Stimulated activated CD8-positive, alpha-beta memory T cell treated with anti-CD3 and anti-CD28 coated beads, Interleukin-7, amount 100 ng/mL, for 24 hours (primary cell): ENCODE measurements around the gene OR51I2.

Source experiments
- DNase-seq: peaks from one replicate; pipeline ENCODE4 v3.0.0-alpha.2; 2020; ENCODE audit warnings: low read depth

OR51I2 gene

GRCh38 chr11:5449023-5449422 lies at the start of gene OR51I2:
TSS of gene OR51I2 (plus strand) at chr11:5449323. CDS start at chr11:5453489, 4,166 bp downstream.
- no peak for DNase-seq

DNA sequence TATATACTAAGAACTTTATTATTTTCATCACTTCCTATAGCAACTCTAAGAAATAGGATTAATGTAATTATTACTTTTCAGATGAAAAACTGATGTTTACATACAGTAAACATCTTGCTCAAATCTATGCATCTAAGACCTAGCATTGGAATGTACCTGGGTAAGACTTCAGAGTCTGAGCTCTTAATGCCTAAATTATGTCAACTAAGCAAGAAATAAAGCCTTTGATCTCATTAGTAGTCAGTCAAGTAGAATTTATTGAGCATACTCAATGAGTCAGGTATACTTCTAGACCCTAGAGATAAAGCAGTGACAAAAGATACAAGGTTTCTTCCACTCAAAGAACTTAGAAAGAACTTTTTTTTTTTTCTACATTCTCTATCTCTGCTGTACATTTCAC lies 44.0 kb upstream of the OR51I2 start:
- no peak for DNase-seq

DNA sequence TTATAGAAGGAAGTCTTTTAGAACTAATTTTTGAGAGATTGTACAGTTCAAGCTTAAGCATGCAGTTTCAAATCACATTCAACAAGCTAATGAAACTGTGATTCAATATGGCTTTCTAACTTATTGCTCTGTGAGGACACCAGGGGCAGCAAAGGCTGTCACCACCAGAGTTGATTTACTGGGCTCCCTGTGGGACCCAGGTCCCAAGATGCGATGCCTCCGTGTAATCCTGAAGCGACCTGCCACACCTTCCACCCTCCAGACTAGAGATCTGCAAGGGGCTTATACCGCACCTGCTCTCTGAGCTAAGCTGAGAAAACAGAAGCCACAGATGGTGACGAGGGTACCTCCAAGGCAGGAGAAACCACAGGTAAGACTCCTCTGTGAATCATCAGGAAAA lies 28.1 kb upstream of the OR51I2 start:
- no peak for DNase-seq

- no peak for DNase-seq
Measured at GRCh38 chr11:5421811-5422210, 27.3 kb upstream of the OR51I2 start, which contains the start of gene OR51Q1. TSS of gene OR51Q1 (plus strand) at chr11:5422111. CDS start at chr11:5422201, 90 bp downstream.

GRCh38 chr11:5423131-5423530 lies 26.0 kb upstream of the OR51I2 start:
- DNase-seq, result no peak

GRCh38 chr11:5441414-5441813 lies 7.7 kb upstream of the OR51I2 start, which contains the start of gene OR51I1:
TSS of gene OR51I1 (minus strand) at chr11:5441514. CDS start at chr11:5441514, 0 bp downstream.
- no peak for DNase-seq

GRCh38 chr11:5443835-5444393 lies 5.2 kb upstream of the OR51I2 start:
- DNase-seq, result no peak

GRCh38 chr11:5449432-5449831 lies 309 bp downstream of the OR51I2 start:
- DNase-seq, result no peak

- DNase-seq, result no peak
Measured at GRCh38 chr11:5460983-5461621, 12.0 kb downstream of the OR51I2 start.

DNA sequence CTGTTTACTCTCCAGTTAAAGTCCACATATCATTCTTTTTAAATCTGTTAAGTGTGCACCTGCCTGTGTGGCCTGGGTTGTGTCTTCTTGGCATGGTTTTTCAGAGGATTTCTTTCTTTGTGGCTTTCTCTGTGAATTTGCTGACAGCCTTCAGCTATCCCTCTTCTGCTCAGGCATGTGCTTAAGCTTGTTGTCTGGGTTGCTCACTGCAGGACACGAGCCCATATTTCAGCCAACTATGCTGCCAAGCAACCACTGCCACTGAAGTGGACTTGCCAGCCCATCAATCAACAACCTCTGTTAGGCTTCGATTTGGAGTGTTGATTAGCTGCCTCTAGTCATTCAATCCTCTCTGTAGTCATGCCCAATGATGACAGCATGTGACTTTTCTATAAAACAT lies 18.4 kb downstream of the OR51I2 start:
- DNase-seq, result no peak

DNA sequence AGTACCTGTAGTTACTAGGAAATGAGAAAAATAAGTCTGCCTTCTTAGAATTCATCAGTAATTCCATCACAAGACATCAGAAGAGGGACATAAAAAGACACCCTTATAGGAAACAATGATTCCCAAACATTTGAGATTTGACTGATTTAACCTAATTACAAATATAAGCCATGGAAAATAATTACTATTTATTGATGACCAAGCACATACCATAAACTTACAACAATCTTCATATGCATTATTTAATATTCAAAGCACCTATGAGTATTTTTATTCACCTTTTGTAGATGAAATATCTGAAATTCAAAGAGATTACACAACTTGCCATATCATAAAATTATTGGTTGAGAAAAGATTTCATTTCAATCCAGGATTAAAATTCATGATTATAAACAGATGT lies 24.8 kb downstream of the OR51I2 start:
- no peak for DNase-seq

DNA sequence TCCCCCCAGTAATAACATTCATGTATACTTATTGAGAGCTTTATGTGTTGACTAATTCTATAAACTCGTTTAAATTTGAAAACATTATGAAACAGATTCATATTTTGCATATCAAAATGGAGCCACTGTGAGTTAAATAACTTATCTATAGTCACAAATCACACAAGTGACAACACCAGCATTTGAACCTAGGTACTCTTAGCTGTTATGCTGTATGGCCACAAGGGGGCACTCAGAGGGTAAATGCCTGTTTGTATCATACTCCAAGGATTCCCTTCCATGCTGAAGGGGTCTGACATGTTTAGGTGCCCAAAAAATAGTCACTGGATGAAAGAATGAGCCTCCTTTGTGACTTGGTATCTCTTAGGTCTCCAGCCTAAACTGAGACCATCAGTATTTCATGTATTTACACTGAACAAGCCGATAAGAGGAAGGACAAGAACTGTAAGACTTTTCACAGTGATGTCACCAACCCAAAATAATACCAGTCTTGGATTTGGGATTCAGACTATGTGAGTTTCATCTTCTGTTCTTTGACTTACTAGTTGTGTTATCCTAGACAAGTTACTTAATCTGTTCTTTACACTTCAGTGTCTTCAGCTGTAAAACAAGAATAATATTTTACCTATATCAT lies 27.2 kb downstream of the OR51I2 start:
- no peak for DNase-seq

GRCh38 chr11:5486003-5486402 lies 36.9 kb downstream of the OR51I2 start:
- no peak for DNase-seq

- no peak for DNase-seq
Measured at GRCh38 chr11:5486421-5486820, 37.3 kb downstream of the OR51I2 start.

DNA sequence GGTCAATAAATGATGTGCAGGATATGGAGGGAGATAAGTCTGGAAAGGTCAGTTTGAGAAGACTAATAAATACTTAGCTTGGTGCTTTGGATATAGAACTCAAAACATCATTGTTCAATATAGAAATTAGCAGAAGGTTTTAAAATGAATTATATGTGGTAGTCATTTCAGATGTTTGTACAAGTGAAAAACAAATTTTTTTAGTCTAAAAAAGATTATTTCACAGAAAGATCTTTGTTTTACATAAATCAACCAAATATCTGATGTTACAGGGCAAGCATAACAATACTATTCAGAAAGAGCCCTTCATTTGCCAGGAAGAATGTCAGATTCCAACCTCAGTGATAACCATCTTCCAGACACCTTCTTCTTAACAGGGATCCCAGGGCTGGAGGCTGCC lies 39.3 kb downstream of the OR51I2 start, which contains the start of gene OR52D1:
Gene OR52D1, plus strand, starts transcription at position 301 of the 400 bp plus-strand sequence. Its CDS starts 22 bp downstream, at position 323.
- DNase-seq, result no peak

- no peak for DNase-seq
Measured at GRCh38 chr11:5488798-5489399, 39.8 kb downstream of the OR51I2 start.

- no peak for DNase-seq
Measured at GRCh38 chr11:5489576-5490357, 40.6 kb downstream of the OR51I2 start.

GRCh38 chr11:5499671-5500070 lies 50.5 kb downstream of the OR51I2 start:
- DNase-seq, result no peak

DNA sequence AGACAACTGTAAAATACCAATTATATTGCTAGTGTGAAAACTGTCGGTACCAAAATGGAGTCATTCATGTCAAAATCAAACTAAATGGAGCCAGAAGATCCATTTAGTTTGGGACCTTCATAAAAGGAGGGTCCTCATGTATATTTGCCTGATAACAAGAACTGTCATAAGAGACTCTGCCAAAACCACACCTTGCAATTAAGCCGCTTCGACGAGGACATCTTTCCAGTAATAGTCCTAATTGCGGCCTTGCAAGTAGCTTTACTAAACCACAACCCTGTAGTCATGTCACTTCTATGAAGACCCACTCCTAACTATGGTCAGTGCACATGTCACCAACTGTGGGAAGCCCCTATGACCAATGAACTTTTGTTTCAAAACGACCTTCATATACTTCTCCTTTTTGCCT lies 51.3 kb downstream of the OR51I2 start:
- no peak for DNase-seq

DNA sequence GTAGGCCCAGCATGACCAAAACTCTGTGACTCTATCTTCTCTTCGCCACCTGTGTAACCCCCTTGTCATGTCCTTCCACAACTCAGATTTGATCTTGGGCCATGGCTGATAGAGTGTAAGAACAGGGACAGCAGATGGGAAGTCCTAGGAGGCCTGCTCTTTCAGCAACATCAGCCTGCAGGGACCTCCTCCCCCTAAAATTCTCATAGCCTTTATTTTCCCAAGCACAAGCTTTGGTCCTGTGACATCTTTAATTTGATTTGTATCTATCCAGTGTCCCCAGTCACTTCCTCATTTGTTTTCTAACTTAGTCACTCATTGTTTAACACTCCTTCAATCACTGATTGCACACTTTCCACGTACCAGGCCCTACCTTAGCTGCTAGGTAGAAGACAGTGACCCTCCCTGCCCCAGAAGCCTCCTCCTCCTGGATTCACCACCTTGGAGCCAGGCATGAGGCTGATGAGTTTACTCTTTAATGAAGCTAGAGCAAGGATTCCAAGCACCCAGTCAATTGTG lies 55.3 kb downstream of the OR51I2 start:
- DNase-seq, result no peak

GRCh38 chr11:5505363-5506048 lies 56.4 kb downstream of the OR51I2 start:
- DNase-seq, result no peak
